Ishikawa (cell line): ENCODE results near the gene TMEM72.

Experiments
- CREB1 ChIP-seq: IDR thresholded peaks from 2 replicates; pipeline ENCODE4 v1.6.1; 2012; ENCODE audit warnings: low read depth
- EGR1 ChIP-seq: IDR thresholded peaks from 2 replicates; pipeline ENCODE4 v1.6.1; 2012
- NFIC ChIP-seq: IDR thresholded peaks from 2 replicates; pipeline ENCODE4 v1.6.1; 2012
- RAD21 ChIP-seq: IDR thresholded peaks from 2 replicates; pipeline ENCODE4 v1.6.1; 2012; ENCODE audit warnings: low read depth
- REST ChIP-seq: IDR thresholded peaks from 2 replicates; pipeline ENCODE4 v1.6.1; 2012; ENCODE audit warnings: low read depth, mild to moderate bottlenecking
- TAF1 ChIP-seq: IDR thresholded peaks from 2 replicates; pipeline ENCODE4 v1.6.1; 2012; ENCODE audit warnings: low read depth, mild to moderate bottlenecking
- TEAD4 ChIP-seq: IDR thresholded peaks from 2 replicates; pipeline ENCODE4 v1.6.1; 2012
- TF ChIP-seq, protein P1 (sequence below): IDR thresholded peaks from 2 replicates; pipeline ENCODE4 v1.6.1; 2012

- TF ChIP-seq RAD21, result no peak
- no peak for TF ChIP-seq NFIC
- no peak for TF ChIP-seq REST
- TF ChIP-seq EGR1, result no peak
- no peak for TF ChIP-seq TAF1
- TF ChIP-seq TEAD4, result no peak
- TF ChIP-seq CREB1, result no peak
- TF ChIP-seq, protein P1, sequence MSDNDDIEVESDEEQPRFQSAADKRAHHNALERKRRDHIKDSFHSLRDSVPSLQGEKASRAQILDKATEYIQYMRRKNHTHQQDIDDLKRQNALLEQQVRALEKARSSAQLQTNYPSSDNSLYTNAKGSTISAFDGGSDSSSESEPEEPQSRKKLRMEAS, result no peak
Observed at GRCh38 chr10:44935966-44936295, 24.8 kb downstream of the TMEM72 start.
